Central memory CD8-positive, alpha-beta T cell (primary cell): ENCODE measurements around the gene MUL1.

Source experiments
- ATAC-seq: fragments of 150-1000 bp; cut with Tn5 transposase; replicated peaks from 2 replicates; pipeline ENCODE4 v1.10.0; 2022; ENCODE audit warnings: mild to moderate bottlenecking, moderate FRiP score, moderate number of reproducible peaks; ENCODE audit not compliant: poor library complexity, severe bottlenecking; ENCODE audit errors: extremely low read depth
- DNase-seq, 2 donors: peaks; one replicate each; pipeline ENCODE4 v3.0.0; 2021; ENCODE audit warnings: low spot score in 2 of 2
- H3K27ac Mint-ChIP-seq: one replicate; pipeline ENCODE4 v1.8.0; 2022; ENCODE audit warnings: low read depth, mild to moderate bottlenecking, moderate library complexity, mixed read lengths
- H3K27me3 Mint-ChIP-seq: one replicate; pipeline ENCODE4 v1.8.0; 2022; ENCODE audit warnings: mixed read lengths
- H3K36me3 Mint-ChIP-seq: one replicate; pipeline ENCODE4 v1.8.0; 2022; ENCODE audit warnings: mild to moderate bottlenecking, moderate library complexity, mixed read lengths; ENCODE audit not compliant: insufficient read depth
- H3K4me1 Mint-ChIP-seq: one replicate; pipeline ENCODE4 v1.8.0; 2022; ENCODE audit warnings: mixed read lengths
- H3K4me3 Mint-ChIP-seq: one replicate; pipeline ENCODE4 v1.8.0; 2022; ENCODE audit warnings: mild to moderate bottlenecking, moderate library complexity, mixed read lengths
- H3K9me3 Mint-ChIP-seq: one replicate; pipeline ENCODE4 v1.8.0; 2022; ENCODE audit warnings: mixed read lengths

Gene MUL1

DNA sequence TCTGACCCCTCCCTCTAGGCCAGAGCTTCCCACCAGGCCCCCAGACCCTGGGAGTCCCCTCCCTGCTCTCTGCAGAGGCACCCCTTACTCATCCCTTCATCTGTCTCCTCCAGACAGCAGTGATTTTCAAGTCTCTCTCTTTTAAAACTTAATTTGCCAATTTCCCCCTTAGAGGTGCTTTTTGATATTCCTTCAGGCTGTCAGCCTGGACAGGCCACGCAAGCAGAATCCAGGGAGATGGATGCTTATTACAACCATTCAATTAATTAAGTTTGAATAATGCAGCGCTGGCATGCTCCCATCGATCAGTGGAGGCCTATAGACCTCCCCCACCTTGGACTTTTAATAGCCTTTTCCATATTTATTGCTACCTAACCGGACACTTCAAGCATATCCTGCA is 28.1 kb downstream of the MUL1 start:
- peaks cover 7% of the 10 kb centered on the region for H3K36me3 Mint-ChIP-seq
- peaks cover 95% of the 10 kb centered on the region for H3K27me3 Mint-ChIP-seq
- ATAC-seq (no peak), DNase-seq (no peak)
- H3K27ac Mint-ChIP-seq, result no peak overlapping the region
- no peaks in the 10 kb centered on the region for H3K9me3 Mint-ChIP-seq
- no peak overlapping the region for H3K4me3 Mint-ChIP-seq
- H3K4me1 Mint-ChIP-seq, result peaks cover 17% of the 10 kb centered on the region

DNA sequence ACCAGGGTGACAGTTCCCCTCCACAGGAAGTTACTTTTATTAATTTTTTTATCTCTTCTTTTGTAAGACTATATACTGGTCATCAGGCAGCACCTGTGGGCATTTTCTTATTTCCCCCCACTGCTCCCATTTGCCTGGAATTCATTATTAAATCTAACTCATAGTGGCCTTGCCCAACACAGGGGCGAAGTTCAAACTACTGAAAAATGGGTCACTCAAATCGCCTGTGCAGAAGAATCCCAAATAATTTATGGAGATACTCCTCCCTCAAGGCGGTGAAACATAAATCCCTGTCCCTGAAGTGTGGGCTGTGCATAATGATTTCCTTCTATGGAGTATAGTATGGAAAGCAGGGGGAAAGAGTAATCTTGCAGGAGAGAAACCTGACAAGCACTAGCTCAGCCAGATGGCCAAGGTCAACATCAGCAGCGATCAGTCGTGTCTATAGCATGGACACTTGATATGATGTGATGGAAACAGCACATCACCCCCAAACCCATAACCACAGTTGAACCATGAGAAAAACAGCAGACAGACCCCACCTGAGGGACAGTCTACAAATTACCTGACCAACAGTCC is 29.8 kb downstream of the MUL1 start:
- H3K27me3 Mint-ChIP-seq, result peaks cover 95% of the 10 kb centered on the region
- no peak for DNase-seq
- no peak for ATAC-seq
- H3K4me1 Mint-ChIP-seq, result no peaks in the 10 kb centered on the region
- peaks cover under 1% of the 10 kb centered on the region for H3K36me3 Mint-ChIP-seq
- H3K9me3 Mint-ChIP-seq, result no peaks in the 10 kb centered on the region
- H3K27ac Mint-ChIP-seq, result no peak overlapping the region
- no peak overlapping the region for H3K4me3 Mint-ChIP-seq

DNA sequence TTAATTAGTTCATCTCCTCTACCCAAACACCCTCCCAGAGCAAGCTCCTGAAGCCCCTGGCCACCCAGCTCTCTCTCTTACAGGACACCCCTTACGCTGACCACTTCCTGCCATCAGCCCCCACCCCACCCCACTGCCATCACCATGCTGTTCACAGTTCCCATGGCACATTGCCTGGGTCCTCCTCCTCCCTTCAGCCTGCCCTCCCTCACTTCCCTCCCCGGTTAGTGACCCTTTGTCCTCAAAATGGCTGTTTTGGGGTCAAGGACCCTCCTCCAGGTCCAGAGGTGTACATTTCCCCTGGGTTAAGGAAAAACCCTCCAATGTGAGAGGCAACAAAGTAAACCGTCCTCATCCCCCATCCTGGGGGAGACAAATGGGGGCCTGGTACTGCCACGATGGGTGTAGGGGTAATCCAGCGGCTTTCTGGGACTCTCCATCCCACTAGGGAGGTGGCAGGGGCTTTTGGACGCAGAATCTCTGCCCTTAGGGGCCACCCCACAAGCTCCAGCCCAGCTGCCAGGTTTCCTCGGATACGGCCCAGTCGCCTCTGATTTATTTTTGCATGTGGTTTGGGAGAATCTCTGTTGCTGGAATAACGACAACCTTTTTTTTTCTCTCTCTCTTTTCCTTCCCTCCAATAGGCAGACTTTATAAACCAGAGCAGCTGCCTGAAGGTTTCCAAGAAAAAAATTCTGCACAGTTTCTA is 30.4 kb downstream of the MUL1 start:
- peaks cover 2% of the 10 kb centered on the region for H3K36me3 Mint-ChIP-seq
- H3K4me1 Mint-ChIP-seq, result no peaks in the 10 kb centered on the region
- no peaks in the 10 kb centered on the region for H3K9me3 Mint-ChIP-seq
- no peak overlapping the region for H3K4me3 Mint-ChIP-seq
- H3K27me3 Mint-ChIP-seq, result peaks cover 94% of the 10 kb centered on the region
- DNase-seq (no peak), ATAC-seq (no peak)
- H3K27ac Mint-ChIP-seq, result no peak overlapping the region

DNA sequence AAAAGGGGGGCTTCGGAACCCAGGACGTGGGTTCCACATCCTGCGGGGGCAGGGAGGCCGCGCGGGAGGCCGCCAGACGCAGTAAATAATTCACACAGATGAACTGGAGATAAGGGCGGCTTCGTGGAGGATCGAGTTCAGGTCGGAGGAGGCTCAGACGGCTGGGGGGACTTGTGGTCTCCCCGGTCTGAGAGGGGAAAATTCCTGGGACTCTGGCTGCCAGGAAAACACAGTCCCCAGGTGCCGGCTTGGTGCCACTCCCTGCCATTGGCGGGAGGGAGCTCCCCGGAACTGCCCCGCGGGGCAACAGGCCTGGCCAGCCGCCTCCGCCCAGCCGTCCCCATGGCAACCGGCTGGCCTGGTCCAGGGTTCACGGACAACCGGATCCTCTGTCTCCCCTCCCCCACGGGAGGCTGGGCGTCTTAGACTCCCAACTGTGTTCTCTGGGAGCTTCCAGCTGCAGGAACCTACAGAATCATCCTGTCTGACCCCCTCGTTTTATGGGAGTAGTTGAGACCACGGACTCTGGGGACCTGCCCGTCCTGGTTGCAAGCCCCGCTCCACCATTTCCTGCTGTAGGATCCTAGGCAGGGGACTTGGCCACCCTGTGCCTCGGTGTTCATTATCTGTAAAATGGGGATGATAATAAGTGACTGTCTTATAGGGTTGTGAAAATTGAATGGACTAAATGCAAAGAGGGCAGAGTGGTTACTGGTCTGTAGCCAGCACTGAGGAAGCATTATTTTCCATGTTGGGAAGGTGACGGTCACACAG is 31.5 kb downstream of the MUL1 start:
- DNase-seq, result no peak
- Mint-ChIP-seq H3K27me3 (peaks cover 94% of the 10 kb centered on the region), H3K4me1 (no peaks in the 10 kb centered on the region), H3K36me3 (peaks cover 2% of the 10 kb centered on the region), H3K27ac (no peak overlapping the region), H3K4me3 (no peak overlapping the region), H3K9me3 (no peaks in the 10 kb centered on the region)
- no peak for ATAC-seq

DNA sequence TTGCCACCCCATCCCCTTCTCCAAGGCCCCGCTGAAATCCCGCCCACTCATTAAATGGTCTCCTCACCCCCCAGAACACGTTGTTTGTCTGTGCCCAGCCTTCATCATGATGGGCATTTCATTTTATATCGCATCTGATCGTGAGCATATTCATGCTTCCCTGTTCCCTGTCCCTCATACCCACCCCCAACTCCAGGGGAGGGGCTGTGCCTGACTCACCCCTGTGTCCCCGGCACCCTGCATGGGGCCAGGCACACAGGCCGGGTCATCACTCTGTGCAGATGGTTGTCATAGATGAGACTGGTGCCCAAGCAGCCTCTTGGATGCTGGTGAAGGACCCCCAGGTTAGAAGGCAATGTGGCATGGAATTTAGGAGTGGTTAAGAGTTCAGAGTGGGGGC is 33.0 kb downstream of the MUL1 start:
- ATAC-seq (no peak), DNase-seq (no peak)
- H3K36me3 Mint-ChIP-seq, result peaks cover 2% of the 10 kb centered on the region
- no peak overlapping the region for H3K4me3 Mint-ChIP-seq
- H3K4me1 Mint-ChIP-seq, result no peaks in the 10 kb centered on the region
- no peaks in the 10 kb centered on the region for H3K9me3 Mint-ChIP-seq
- H3K27me3 Mint-ChIP-seq, result peaks cover 89% of the 10 kb centered on the region
- H3K27ac Mint-ChIP-seq, result no peak overlapping the region

DNA sequence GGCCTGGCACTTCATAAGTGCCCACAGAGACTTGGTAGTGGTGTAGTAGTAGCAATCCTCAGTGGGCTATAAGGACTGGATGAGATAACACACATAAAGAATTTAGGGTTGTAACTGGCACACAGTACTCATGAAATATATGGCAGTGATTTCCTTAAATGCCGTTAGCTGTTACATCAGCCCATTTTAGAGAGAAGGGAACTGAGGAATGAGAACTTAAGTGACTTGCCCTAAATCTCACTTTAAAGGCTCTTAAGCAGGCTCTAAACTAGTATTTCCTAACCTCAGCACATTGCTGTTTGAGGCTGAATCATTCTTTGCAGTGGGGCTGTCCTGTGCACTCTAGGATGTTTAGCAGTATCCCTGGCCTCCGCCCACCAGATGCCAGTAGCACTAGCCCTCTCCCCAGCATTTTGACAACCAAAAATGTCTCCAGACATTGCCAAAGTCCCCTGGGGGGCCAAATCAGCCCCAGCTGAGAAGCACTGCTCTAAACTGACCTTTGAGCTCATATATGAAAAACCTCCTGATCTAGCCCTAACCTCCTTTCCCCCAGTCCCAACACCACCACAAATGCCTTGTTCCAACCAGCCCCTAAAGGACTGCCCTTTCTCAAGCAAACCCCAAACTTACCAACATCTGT is 33.5 kb downstream of the MUL1 start:
- DNase-seq, result no peak
- Mint-ChIP-seq H3K36me3 (peaks cover 2% of the 10 kb centered on the region), H3K4me1 (no peaks in the 10 kb centered on the region), H3K27me3 (peaks cover 85% of the 10 kb centered on the region), H3K27ac (no peak overlapping the region), H3K4me3 (no peak overlapping the region), H3K9me3 (no peaks in the 10 kb centered on the region)
- ATAC-seq, result no peak

DNA sequence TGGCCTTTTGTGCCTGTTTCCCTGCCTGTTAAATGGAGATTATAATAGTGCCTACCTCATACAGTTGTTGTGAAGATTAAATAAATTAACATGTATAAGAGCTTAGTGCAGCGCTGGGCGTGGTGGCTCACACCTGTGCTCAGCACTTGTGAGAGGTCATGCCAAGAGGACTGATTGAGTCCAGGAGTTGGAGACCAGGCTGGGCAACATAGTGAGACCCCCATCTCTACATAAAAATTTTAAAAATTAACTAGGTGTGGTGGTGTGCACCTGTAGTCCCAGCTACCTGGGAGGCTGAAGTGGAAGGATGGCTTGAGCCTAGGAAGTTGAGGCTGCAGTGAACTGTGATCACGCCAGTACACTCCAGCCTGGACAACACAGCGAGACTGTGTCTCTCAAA is 34.1 kb downstream of the MUL1 start:
- peaks cover 84% of the 10 kb centered on the region for H3K27me3 Mint-ChIP-seq
- H3K36me3 Mint-ChIP-seq, result peaks cover 2% of the 10 kb centered on the region
- no peak overlapping the region for H3K27ac Mint-ChIP-seq
- no peaks in the 10 kb centered on the region for H3K9me3 Mint-ChIP-seq
- ATAC-seq (no peak), DNase-seq (no peak)
- H3K4me3 Mint-ChIP-seq, result no peak overlapping the region
- no peaks in the 10 kb centered on the region for H3K4me1 Mint-ChIP-seq

DNA sequence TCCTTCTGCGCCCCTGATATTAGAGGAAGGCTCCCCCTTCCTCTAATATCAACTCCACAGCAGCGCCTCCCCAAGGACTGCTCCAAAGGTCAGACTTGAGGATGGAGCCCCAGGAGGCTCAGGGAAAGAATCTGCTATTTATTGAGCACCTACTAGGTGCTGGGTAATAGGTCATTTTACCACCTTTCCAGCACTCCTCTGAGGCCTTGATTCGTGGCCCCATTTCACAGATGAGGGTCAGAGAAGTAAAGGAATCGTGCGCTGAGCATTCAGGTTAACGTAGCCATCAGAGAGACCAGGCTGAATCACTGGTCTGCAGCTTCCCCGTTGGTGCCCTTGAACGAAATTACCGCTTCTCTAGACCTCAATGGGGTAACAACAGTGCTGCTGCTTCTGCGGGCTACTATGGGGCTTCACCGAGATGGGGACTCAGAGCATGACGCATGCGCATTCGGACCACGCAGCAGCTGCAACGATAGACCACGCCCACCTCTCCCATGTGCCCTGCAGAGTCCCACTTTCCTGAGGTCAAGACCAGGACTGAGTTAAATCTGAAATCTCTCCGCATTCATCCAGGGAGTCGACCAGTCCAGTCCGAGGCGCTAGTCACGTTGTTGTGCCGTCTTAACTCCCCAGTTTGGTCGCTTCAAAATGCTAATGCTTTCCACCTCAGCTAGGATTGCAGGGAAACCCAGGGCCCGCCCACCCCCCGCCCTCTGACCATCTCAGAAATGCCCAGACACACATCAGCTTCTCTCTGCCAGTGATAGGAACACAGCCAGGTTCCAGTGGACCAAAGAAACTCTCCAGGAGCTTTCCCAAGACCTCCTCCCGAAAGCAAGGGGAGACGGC is 34.9 kb downstream of the MUL1 start:
- Mint-ChIP-seq H3K4me1 (no peaks in the 10 kb centered on the region), H3K9me3 (no peaks in the 10 kb centered on the region), H3K27me3 (peaks cover 82% of the 10 kb centered on the region), H3K36me3 (peaks cover 2% of the 10 kb centered on the region), H3K4me3 (no peak overlapping the region), H3K27ac (no peak overlapping the region)
- no peak for DNase-seq
- no peak for ATAC-seq

DNA sequence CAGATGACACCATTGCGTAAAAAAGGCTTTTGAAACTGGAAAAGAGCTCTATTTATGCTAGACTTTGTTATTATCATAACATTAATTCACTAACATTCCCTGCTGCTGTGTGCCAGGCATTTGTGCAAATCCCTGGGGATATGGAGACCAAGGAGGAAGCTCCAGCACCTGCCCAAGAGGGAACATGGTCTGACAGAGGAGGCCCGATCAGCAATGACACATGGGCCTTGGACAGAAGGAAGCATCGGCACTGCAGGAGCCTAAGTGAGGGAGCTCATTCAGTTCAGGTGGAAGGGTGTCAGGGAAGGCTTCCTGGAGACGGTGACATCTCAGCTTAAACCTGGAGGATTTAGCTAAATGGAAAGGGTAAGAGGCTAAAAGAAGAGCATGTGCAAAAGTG is 35.8 kb downstream of the MUL1 start:
- ATAC-seq (no peak), DNase-seq (no peak)
- H3K36me3 Mint-ChIP-seq, result peaks cover 2% of the 10 kb centered on the region
- no peaks in the 10 kb centered on the region for H3K4me1 Mint-ChIP-seq
- H3K4me3 Mint-ChIP-seq, result no peak overlapping the region
- H3K27ac Mint-ChIP-seq, result no peak overlapping the region
- no peaks in the 10 kb centered on the region for H3K9me3 Mint-ChIP-seq
- peaks cover 82% of the 10 kb centered on the region for H3K27me3 Mint-ChIP-seq

DNA sequence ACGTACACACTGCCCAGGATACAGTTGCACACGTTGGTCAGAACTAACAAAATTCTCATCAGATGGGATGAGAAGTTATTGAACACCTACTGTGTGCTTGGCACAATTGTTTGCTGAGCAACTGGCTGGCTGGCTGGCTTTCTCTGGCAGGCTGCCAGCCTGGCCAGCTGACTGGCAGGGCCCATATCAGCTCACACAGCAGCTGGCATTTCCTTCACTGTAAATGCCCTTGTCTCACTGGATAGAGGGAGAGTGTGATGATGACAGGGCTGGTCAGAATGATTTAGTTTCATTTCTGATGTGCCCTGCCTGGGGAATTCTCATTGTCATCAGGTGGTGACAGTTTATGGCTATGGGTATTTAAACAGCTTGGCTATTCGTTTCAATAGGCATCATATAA is 37.8 kb downstream of the MUL1 start:
- no peak overlapping the region for H3K27ac Mint-ChIP-seq
- ATAC-seq (no peak), DNase-seq (no peak)
- H3K9me3 Mint-ChIP-seq, result no peaks in the 10 kb centered on the region
- H3K27me3 Mint-ChIP-seq, result peaks cover 65% of the 10 kb centered on the region
- peaks cover 2% of the 10 kb centered on the region for H3K36me3 Mint-ChIP-seq
- no peaks in the 10 kb centered on the region for H3K4me1 Mint-ChIP-seq
- no peak overlapping the region for H3K4me3 Mint-ChIP-seq

DNA sequence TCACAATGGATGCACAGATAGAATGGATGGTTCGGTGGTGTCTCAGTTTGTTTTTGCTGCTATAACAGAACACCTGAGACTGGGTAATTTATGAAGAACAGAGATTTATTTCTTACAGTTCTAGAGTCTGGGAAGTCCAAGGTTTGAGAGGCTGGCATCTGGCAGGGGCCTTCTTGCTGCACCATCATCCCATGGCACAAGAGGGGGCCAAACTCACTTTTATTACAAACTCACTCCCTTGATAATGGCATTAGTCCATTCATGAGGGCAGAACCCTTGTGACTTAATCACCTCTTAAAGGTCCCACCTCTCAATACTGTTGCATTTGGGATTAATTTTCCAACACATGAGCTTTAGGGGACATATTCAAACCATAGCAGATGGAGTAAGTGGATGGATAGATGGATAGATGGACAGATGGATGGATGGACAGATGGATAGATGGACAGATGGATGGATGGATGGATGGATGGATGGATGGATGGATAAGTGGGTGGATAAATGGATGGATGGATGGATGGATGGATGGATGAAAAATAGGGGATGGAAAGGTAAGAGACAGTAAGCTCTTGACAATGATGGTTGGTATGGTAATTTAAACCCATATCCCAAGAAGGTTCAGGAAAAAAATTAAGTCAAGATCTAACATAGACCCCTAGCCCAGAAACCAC is 38.4 kb downstream of the MUL1 start:
- DNase-seq, result no peak
- H3K27ac Mint-ChIP-seq, result no peak overlapping the region
- H3K36me3 Mint-ChIP-seq, result peaks cover 2% of the 10 kb centered on the region
- H3K4me1 Mint-ChIP-seq, result no peaks in the 10 kb centered on the region
- no peaks in the 10 kb centered on the region for H3K9me3 Mint-ChIP-seq
- H3K27me3 Mint-ChIP-seq, result peaks cover 58% of the 10 kb centered on the region
- ATAC-seq, result no peak
- no peak overlapping the region for H3K4me3 Mint-ChIP-seq

DNA sequence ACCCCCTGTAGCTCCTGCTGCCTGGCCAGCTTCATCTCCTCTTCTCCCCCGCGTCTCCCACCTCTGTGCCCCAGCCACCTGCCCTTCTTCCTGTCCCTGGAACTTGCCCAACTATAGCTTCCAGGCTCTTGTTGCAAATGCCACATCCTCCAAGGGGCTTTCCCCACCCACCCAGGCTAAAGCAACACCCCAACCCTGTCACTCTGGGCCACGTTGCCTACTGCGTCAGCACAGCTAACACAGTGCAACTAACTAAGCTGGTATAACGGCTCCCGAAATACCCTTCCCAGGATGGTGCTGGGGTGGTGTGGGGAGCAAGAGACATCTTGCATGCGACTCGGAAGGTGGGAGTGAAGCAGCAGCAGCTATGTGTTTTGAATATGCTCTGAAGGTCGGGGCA is 41.7 kb downstream of the MUL1 start:
- Mint-ChIP-seq H3K9me3 (no peaks in the 10 kb centered on the region), H3K36me3 (no peaks in the 10 kb centered on the region), H3K27me3 (peaks cover 32% of the 10 kb centered on the region), H3K27ac (no peak overlapping the region), H3K4me3 (no peak overlapping the region), H3K4me1 (no peaks in the 10 kb centered on the region)
- DNase-seq (no peak), ATAC-seq (peak; percentile 54)
